ENCODE measurements around the gene GINS3. TPM values are rescaled to one million over a fixed set of nuclear protein-coding genes. Genes with fewer than 3 reads are reported as not detected.

The GINS3 gene
- polyA plus RNA-seq, 1 donor (not counting 4 experiments of a cell fraction or from before 2014, with no cell fraction given), result 10.1 TPM

- Histone ChIP-seq H3K27ac (ENCODE audit: control insufficient read depth, insufficient read depth, low read length) (no peak overlapping the region), H3K4me2 (ENCODE audit: control insufficient read depth, extremely low read depth, insufficient read depth, low read depth, low read length) (no peak overlapping the region), H3K9me3 (ENCODE audit: control insufficient read depth, low read depth, low read length) (no peaks in the 10 kb centered on the region), H3K79me2 (ENCODE audit: control insufficient read depth, insufficient read depth, low read length) (no peaks in the 10 kb centered on the region), H3K27me3 (ENCODE audit: control insufficient read depth, extremely low read depth, insufficient read depth, low read length) (peaks cover 10% of the 10 kb centered on the region), H3K4me1 (ENCODE audit: control insufficient read depth, extremely low read depth, insufficient read depth, low read length) (no peaks in the 10 kb centered on the region), H3K9me1 (ENCODE audit: control insufficient read depth, extremely low read depth, insufficient read depth, low read length) (no peaks in the 10 kb centered on the region), H3K36me3 (ENCODE audit: control insufficient read depth in 2 of 2, extremely low read depth in 1 of 2, insufficient read depth in 2 of 2, low read length in 2 of 2) (no peaks in the 10 kb centered on the region), H2AFZ (ENCODE audit: control insufficient read depth, low read length) (no peak overlapping the region), H3K9ac (ENCODE audit: control insufficient read depth, extremely low read depth, insufficient read depth, low read length) (no peak overlapping the region), H3K4me3 (ENCODE audit: control insufficient read depth in 2 of 3, extremely low read depth in 1 of 3, insufficient read depth in 2 of 3, low read depth in 1 of 3, low read length in 3 of 3) (no peak overlapping the region), H4K20me1 (ENCODE audit: control insufficient read depth, extremely low read depth, insufficient read depth, low read length) (no peaks in the 10 kb centered on the region)
- DNase-seq (ENCODE audit: low read depth, low spot score) (no peak), FAIRE-seq (no peak)
- TF ChIP-seq EZH2 (IDR thresholded peaks at IDR 0.05; ENCODE audit: low read length), result no peak
- TF ChIP-seq, protein P1, sequence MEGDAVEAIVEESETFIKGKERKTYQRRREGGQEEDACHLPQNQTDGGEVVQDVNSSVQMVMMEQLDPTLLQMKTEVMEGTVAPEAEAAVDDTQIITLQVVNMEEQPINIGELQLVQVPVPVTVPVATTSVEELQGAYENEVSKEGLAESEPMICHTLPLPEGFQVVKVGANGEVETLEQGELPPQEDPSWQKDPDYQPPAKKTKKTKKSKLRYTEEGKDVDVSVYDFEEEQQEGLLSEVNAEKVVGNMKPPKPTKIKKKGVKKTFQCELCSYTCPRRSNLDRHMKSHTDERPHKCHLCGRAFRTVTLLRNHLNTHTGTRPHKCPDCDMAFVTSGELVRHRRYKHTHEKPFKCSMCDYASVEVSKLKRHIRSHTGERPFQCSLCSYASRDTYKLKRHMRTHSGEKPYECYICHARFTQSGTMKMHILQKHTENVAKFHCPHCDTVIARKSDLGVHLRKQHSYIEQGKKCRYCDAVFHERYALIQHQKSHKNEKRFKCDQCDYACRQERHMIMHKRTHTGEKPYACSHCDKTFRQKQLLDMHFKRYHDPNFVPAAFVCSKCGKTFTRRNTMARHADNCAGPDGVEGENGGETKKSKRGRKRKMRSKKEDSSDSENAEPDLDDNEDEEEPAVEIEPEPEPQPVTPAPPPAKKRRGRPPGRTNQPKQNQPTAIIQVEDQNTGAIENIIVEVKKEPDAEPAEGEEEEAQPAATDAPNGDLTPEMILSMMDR (optimal IDR thresholded peaks at IDR 0.05 in 1 of 3, IDR thresholded peaks at IDR 0.05 in 1 of 3, conservative IDR thresholded peaks at IDR 0.05 in 1 of 3; ENCODE audit: extremely low read depth in 1 of 3, insufficient read depth in 2 of 3, low read length in 3 of 3), result no peak
- dilution Hi-C loops (cut with MboI; ENCODE audit: extremely low pct_ligation_motif_present, low sequenced_read_pairs), result no loop called here
Observed at GRCh38 chr16:58430718-58431117, 38.4 kb downstream of the GINS3 start.

- Histone ChIP-seq H3K4me2 (ENCODE audit: control insufficient read depth, extremely low read depth, insufficient read depth, low read depth, low read length) (no peak overlapping the region), H3K9ac (ENCODE audit: control insufficient read depth, extremely low read depth, insufficient read depth, low read length) (no peak overlapping the region), H3K4me1 (ENCODE audit: control insufficient read depth, extremely low read depth, insufficient read depth, low read length) (no peaks in the 10 kb centered on the region), H3K79me2 (ENCODE audit: control insufficient read depth, insufficient read depth, low read length) (no peaks in the 10 kb centered on the region), H3K9me1 (ENCODE audit: control insufficient read depth, extremely low read depth, insufficient read depth, low read length) (no peaks in the 10 kb centered on the region), H3K27ac (ENCODE audit: control insufficient read depth, insufficient read depth, low read length) (no peak overlapping the region), H2AFZ (ENCODE audit: control insufficient read depth, low read length) (no peak overlapping the region), H4K20me1 (ENCODE audit: control insufficient read depth, extremely low read depth, insufficient read depth, low read length) (no peaks in the 10 kb centered on the region), H3K4me3 (ENCODE audit: control insufficient read depth in 2 of 3, extremely low read depth in 1 of 3, insufficient read depth in 2 of 3, low read depth in 1 of 3, low read length in 3 of 3) (no peak overlapping the region), H3K9me3 (ENCODE audit: control insufficient read depth, low read depth, low read length) (no peaks in the 10 kb centered on the region), H3K27me3 (ENCODE audit: control insufficient read depth, extremely low read depth, insufficient read depth, low read length) (no peaks in the 10 kb centered on the region), H3K36me3 (ENCODE audit: control insufficient read depth in 2 of 2, extremely low read depth in 1 of 2, insufficient read depth in 2 of 2, low read length in 2 of 2) (no peaks in the 10 kb centered on the region)
- no peak for DNase-seq (ENCODE audit: low read depth, low spot score)
- dilution Hi-C loops (cut with MboI; ENCODE audit: extremely low pct_ligation_motif_present, low sequenced_read_pairs), result no loop called here
- FAIRE-seq, result peak; percentile 20
- TF ChIP-seq, protein P1 (optimal IDR thresholded peaks at IDR 0.05 in 1 of 3, IDR thresholded peaks at IDR 0.05 in 1 of 3, conservative IDR thresholded peaks at IDR 0.05 in 1 of 3; ENCODE audit: extremely low read depth in 1 of 3, insufficient read depth in 2 of 3, low read length in 3 of 3), result no peak
- no peak for TF ChIP-seq EZH2 (IDR thresholded peaks at IDR 0.05; ENCODE audit: low read length)
Observed at GRCh38 chr16:58433569-58433951, 41.3 kb downstream of the GINS3 start.

Measured in keratinocyte (primary cell).